ENCODE results near the gene FABP1. TPM values are rescaled to one million over a fixed set of nuclear protein-coding genes. Genes with fewer than 3 reads are reported as not detected.

Gene FABP1
- total and polyA plus RNA-seq, 5 experiments from 2014 or later: not detected

- peaks cover 0 to 3% (median 0%) of the 10 kb centered on the region in 4 donors for H3K4me1 Mint-ChIP-seq
- H3K9me3 Mint-ChIP-seq: no peaks in the 10 kb centered on the region
- DNase-seq: no peak
- peak overlapping the region in 1 of 10 donors; percentile 62 for H3K27ac Mint-ChIP-seq
- H3K36me3 Mint-ChIP-seq: no peaks in the 10 kb centered on the region
- POLR2A ChIA-PET: no interaction called here
- no peak for ATAC-seq
- no peaks in the 10 kb centered on the region for H3K27me3 Mint-ChIP-seq
- no peak overlapping the region for H3K4me3 Mint-ChIP-seq
Measured at GRCh38 chr2:88082781-88083180, 45.1 kb downstream of the FABP1 start.

GRCh38 chr2:88081924-88082608, 45.8 kb downstream of the FABP1 start:
- no peak overlapping the region for H3K4me3 Mint-ChIP-seq
- H3K36me3 Mint-ChIP-seq: no peaks in the 10 kb centered on the region
- H3K9me3 Mint-ChIP-seq: no peaks in the 10 kb centered on the region
- no peak for ATAC-seq
- no peak for DNase-seq
- H3K27me3 Mint-ChIP-seq: no peaks in the 10 kb centered on the region
- POLR2A ChIA-PET: no interaction called here
- H3K4me1 Mint-ChIP-seq: peaks cover 0 to 3% (median 0%) of the 10 kb centered on the region in 4 donors
- peak overlapping the region in 1 of 10 donors; percentile 22 for H3K27ac Mint-ChIP-seq

- POLR2A ChIA-PET: no interaction called here
- H3K4me3 Mint-ChIP-seq: no peak overlapping the region
- DNase-seq (no peak), ATAC-seq (no peak)
- peaks cover 0 to 2% (median 0%) of the 10 kb centered on the region in 5 donors for H3K27me3 Mint-ChIP-seq
- peaks cover 0 to 2% (median 0%) of the 10 kb centered on the region in 4 donors for H3K4me1 Mint-ChIP-seq
- H3K36me3 Mint-ChIP-seq: no peaks in the 10 kb centered on the region
- H3K27ac Mint-ChIP-seq: no peak overlapping the region
- H3K9me3 Mint-ChIP-seq: no peaks in the 10 kb centered on the region
Measured at GRCh38 chr2:88080545-88080944, 47.3 kb downstream of the FABP1 start.

GRCh38 chr2:88078643-88079172, 49.2 kb downstream of the FABP1 start:
- Mint-ChIP-seq H3K9me3 (peaks cover 0 to 3% (median 0%) of the 10 kb centered on the region in 9 donors), H3K27me3 (peaks cover 0 to 2% (median 0%) of the 10 kb centered on the region in 5 donors), H3K4me1 (peaks cover 0 to 2% (median 0%) of the 10 kb centered on the region in 4 donors), H3K36me3 (peaks cover 0 to 3% (median 3%) of the 10 kb centered on the region in 3 donors), H3K27ac (no peak overlapping the region), H3K4me3 (no peak overlapping the region)
- DNase-seq (no peak), ATAC-seq (no peak)
- POLR2A ChIA-PET: no interaction called here

GRCh38 chr2:88077080-88077479, 50.8 kb downstream of the FABP1 start:
- peaks cover 0 to 12% (median 3%) of the 10 kb centered on the region in 3 donors for H3K36me3 Mint-ChIP-seq
- POLR2A ChIA-PET: no interaction called here
- H3K4me3 Mint-ChIP-seq: no peak overlapping the region
- H3K27me3 Mint-ChIP-seq: peaks cover 0 to 2% (median 0%) of the 10 kb centered on the region in 5 donors
- H3K27ac Mint-ChIP-seq: no peak overlapping the region
- no peak for ATAC-seq
- no peak for DNase-seq
- peaks cover 0 to 2% (median 0%) of the 10 kb centered on the region in 4 donors for H3K4me1 Mint-ChIP-seq
- H3K9me3 Mint-ChIP-seq: peaks cover 0 to 6% (median 0%) of the 10 kb centered on the region in 9 donors

- Mint-ChIP-seq H3K27me3 (peaks cover 0 to 2% (median 0%) of the 10 kb centered on the region in 5 donors), H3K27ac (no peak overlapping the region)
- POLR2A ChIA-PET: no interaction called here
Measured at GRCh38 chr2:88074854-88075292, 53.0 kb downstream of the FABP1 start.

GRCh38 chr2:88074150-88074549, 53.7 kb downstream of the FABP1 start:
- Mint-ChIP-seq H3K9me3 (peaks cover 0 to 6% (median 0%) of the 10 kb centered on the region in 9 donors), H3K36me3 (peaks cover 0 to 12% (median 3%) of the 10 kb centered on the region in 3 donors), H3K4me3 (no peak overlapping the region), H3K4me1 (peaks cover 0 to 2% (median 0%) of the 10 kb centered on the region in 4 donors), H3K27ac (no peak overlapping the region), H3K27me3 (peaks cover 0 to 2% (median 0%) of the 10 kb centered on the region in 5 donors)
- POLR2A ChIA-PET: no interaction called here
- no peak for DNase-seq
- ATAC-seq: no peak

More at GRCh38 chr2:88074854-88075292, 53.0 kb downstream of the FABP1 start:
- Mint-ChIP-seq H3K4me1 (peaks cover 0 to 2% (median 0%) of the 10 kb centered on the region in 4 donors), H3K36me3 (peaks cover 0 to 12% (median 3%) of the 10 kb centered on the region in 3 donors), H3K9me3 (peaks cover 0 to 6% (median 0%) of the 10 kb centered on the region in 9 donors), H3K4me3 (no peak overlapping the region)
- ATAC-seq: no peak
- no peak for DNase-seq

Small RNA genes within 50 kb of the gene (microRNA-seq; reads per million reads assigned to microRNA genes)
- not detected for gene MIR4780 (ENCODE audit: borderline microRNAs expressed)

Other genes starting within 250 kb of the FABP1 start
- 1 to 10 TPM; 3.5 to 3.7 TPM for gene RNU2-63P, start 111.5 kb downstream of the FABP1 start, total RNA-seq
- 1 to 10 TPM in 1 of 3 donors, not detected in 2; 8.5 TPM for gene RNU2-63P, start 111.5 kb downstream of the FABP1 start, polyA plus RNA-seq
- gene KRCC1, start 72.3 kb downstream of the FABP1 start, total RNA-seq: 10 to 100 TPM; 26.9 to 29.4 TPM
- gene KRCC1, start 72.3 kb downstream of the FABP1 start, polyA plus RNA-seq: 10 to 100 TPM; 23.4 to 26.2 (median 25.3) TPM
- not detected for gene SMYD1, start 60.2 kb downstream of the FABP1 start, total RNA-seq
- gene SMYD1, start 60.2 kb downstream of the FABP1 start, polyA plus RNA-seq: not detected
- gene THNSL2, start 42.3 kb upstream of the FABP1 start, total RNA-seq: 1 to 10 TPM; 2.3 to 3.1 TPM
- under 1 TPM; 0.36 to 0.69 (median 0.43) TPM for gene THNSL2, start 42.3 kb upstream of the FABP1 start, polyA plus RNA-seq

All from naive thymus-derived CD8-positive, alpha-beta T cell (primary cell).